Hepatocyte (in vitro differentiated cells): ENCODE data around the gene TMEM74B. TPM values are rescaled to one million over a fixed set of nuclear protein-coding genes. Genes with fewer than 3 reads are reported as not detected.

Experiments used
- DNase-seq: peaks from one replicate; pipeline ENCODE4 v3.0.0-alpha.2; 2016; ENCODE audit warnings: low spot score
- H2AFZ ChIP-seq: fragments of 200-600 bp; sonication (generic); 2 replicates; pipeline ENCODE4 v1.6.0; 2016; ENCODE audit warnings: antibody characterized with exemption, mild to moderate bottlenecking
- H3K27ac ChIP-seq: fragments of 200-600 bp; sonication (generic); 2 replicates; pipeline ENCODE4 v1.5.1; 2016; ENCODE audit warnings: mild to moderate bottlenecking
- H3K27me3 ChIP-seq: fragments of 200-600 bp; sonication (generic); 2 replicates; pipeline ENCODE4 v1.6.1; 2016
- H3K36me3 ChIP-seq: fragments of 200-600 bp; sonication (generic); replicated peaks from 2 replicates; pipeline ENCODE4 v1.5.1; 2016; ENCODE audit warnings: low read depth; ENCODE audit not compliant: insufficient read depth
- H3K4me1 ChIP-seq: fragments of 200-600 bp; sonication (generic); 2 replicates; pipeline ENCODE4 v1.5.1; 2016; ENCODE audit warnings: mild to moderate bottlenecking, moderate library complexity; ENCODE audit not compliant: insufficient read depth
- H3K4me2 ChIP-seq: fragments of 200-600 bp; sonication (generic); 2 replicates; pipeline ENCODE4 v1.6.0; 2016
- H3K4me3 ChIP-seq: fragments of 200-600 bp; sonication (generic); 2 replicates; pipeline ENCODE4 v1.5.1; 2016; ENCODE audit warnings: mild to moderate bottlenecking
- H3K79me2 ChIP-seq: fragments of 200-600 bp; sonication (generic); 2 replicates; pipeline ENCODE4 v1.6.0; 2017; ENCODE audit warnings: mild to moderate bottlenecking
- H3K9me2 ChIP-seq: fragments of 200-600 bp; sonication (generic); replicated peaks from 2 replicates; pipeline ENCODE4 v1.6.0; 2017; ENCODE audit warnings: mild to moderate bottlenecking; ENCODE audit not compliant: insufficient read depth
- H3K9me3 ChIP-seq: fragments of 200-600 bp; sonication (generic); 2 replicates; pipeline ENCODE4 v1.5.1; 2016; ENCODE audit warnings: low read depth, mild to moderate bottlenecking
- H4K20me1 ChIP-seq: fragments of 200-600 bp; sonication (generic); 2 replicates; pipeline ENCODE4 v1.6.0; 2016; ENCODE audit warnings: mild to moderate bottlenecking; ENCODE audit not compliant: insufficient read depth, poor library complexity, severe bottlenecking
- EZH2 ChIP-seq: fragments of 200-600 bp; sonication (generic); IDR thresholded peaks from 2 replicates; pipeline ENCODE4 v1.6.1; 2016; ENCODE audit warnings: antibody characterized with exemption, mild to moderate bottlenecking, borderline replicate concordance
- EZH2phosphoT487 ChIP-seq: fragments of 200-600 bp; sonication (generic); IDR thresholded peaks from one replicate; pipeline ENCODE4 v1.6.1; 2018; ENCODE audit warnings: antibody characterized with exemption, mild to moderate bottlenecking, low read depth, moderate library complexity; ENCODE audit not compliant: unreplicated experiment, severe bottlenecking
- WGBS: methylation state at CpG from one replicate; pipeline ENCODE4 v1.1.6; 2016; ENCODE audit warnings: low lambda C conversion rate; ENCODE audit errors: missing lambda C conversion rate; 5-methylcytosine and 5-hydroxymethylcytosine counted together
- polyA plus RNA-seq: library from polyadenylated mRNA; unstranded; fragments of >200 nt; fragmentation: Nextera tagmentation; extraction: Ambion mirVana; gene quantifications from 2 replicates; pipeline ENCODE4 v1.2.1, GENCODE V29; 2016
- total RNA-seq: library from RNA; depleted of rRNA; stranded (reverse); fragments of >200 nt; gene quantifications from 2 replicates; pipeline ENCODE4 v1.2.3, GENCODE V29; 2014
- TF ChIP-seq, protein P1 (sequence below): fragments of 200-600 bp; sonication (generic); IDR thresholded peaks from 2 replicates; pipeline ENCODE4 v1.5.1; 2016; ENCODE audit warnings: antibody characterized with exemption, mild to moderate bottlenecking; ENCODE audit not compliant: poor library complexity

TMEM74B gene
- total and polyA plus RNA-seq, 2 experiments from 2014 or later = 5.2 to 5.5 TPM

DNA sequence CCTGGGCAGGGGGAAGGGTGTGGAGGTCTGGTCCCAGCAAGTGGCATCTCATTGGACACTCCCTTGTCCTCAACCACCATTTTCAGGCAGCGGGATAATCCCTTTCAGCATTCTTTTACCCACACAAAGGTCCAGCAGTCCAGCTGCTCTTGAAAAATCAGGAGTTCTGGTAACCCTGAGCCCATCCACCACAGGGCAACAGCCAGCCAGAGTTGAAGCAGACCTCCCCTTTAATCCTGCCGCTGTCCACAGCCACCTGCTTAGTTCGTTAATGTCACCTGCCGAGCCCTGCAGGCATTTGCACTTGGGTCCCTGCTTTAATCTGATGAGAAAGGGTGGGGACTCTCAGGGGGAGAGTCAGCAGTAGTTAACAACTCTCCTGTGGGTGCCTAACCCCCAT is 11.1 kb downstream of the TMEM74B start:
- Histone ChIP-seq H3K79me2 (no peaks in the 10 kb centered on the region), H3K4me2 (no peak overlapping the region), H3K4me3 (no peak overlapping the region), H2AFZ (no peak overlapping the region), H3K36me3 (no peaks in the 10 kb centered on the region), H3K9me2 (no peaks in the 10 kb centered on the region), H3K9me3 (no peaks in the 10 kb centered on the region), H4K20me1 (no peaks in the 10 kb centered on the region), H3K4me1 (no peaks in the 10 kb centered on the region), H3K27ac (no peak overlapping the region), H3K27me3 (no peaks in the 10 kb centered on the region)
- DNase-seq = no peak
- WGBS = 69% methylated on average over 4 of the region's 4 CpGs
- TF ChIP-seq, protein P1, sequence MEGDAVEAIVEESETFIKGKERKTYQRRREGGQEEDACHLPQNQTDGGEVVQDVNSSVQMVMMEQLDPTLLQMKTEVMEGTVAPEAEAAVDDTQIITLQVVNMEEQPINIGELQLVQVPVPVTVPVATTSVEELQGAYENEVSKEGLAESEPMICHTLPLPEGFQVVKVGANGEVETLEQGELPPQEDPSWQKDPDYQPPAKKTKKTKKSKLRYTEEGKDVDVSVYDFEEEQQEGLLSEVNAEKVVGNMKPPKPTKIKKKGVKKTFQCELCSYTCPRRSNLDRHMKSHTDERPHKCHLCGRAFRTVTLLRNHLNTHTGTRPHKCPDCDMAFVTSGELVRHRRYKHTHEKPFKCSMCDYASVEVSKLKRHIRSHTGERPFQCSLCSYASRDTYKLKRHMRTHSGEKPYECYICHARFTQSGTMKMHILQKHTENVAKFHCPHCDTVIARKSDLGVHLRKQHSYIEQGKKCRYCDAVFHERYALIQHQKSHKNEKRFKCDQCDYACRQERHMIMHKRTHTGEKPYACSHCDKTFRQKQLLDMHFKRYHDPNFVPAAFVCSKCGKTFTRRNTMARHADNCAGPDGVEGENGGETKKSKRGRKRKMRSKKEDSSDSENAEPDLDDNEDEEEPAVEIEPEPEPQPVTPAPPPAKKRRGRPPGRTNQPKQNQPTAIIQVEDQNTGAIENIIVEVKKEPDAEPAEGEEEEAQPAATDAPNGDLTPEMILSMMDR = no peak
- TF ChIP-seq EZH2phosphoT487 (no peak), EZH2 (no peak)

DNA sequence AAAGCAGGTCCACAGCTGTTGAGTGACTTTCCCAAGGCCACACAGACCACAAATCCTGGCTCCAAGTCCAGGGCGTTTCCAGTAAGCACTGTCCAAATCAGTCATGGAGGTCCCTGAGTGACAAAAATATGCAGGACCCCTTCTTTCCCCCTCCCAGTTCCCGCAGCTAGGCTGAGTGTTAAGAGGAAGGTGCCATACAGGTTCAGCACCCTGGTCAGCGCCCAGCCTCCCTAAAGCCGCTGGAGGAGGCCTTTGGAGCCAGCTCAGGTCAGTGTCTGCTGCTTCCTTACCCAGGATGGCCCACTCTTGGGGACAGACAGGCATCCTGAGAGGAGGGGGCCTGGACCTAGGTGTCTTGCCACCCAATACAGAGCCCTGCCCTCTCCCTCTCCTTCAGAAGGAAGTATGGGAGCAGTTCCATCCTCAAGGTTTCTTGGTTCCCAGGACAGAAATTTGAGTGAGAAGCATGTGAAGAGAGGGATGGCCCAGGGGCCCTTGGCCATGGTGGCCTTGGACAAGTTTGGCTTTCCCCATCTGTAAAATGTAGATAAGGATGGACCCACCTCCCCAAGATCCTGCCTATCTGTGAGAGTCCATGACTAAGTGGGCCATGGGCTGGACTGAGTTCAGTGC is 13.2 kb downstream of the TMEM74B start:
- no peaks in the 10 kb centered on the region for H4K20me1 ChIP-seq
- H3K9me3 ChIP-seq = no peaks in the 10 kb centered on the region
- no peaks in the 10 kb centered on the region for H3K36me3 ChIP-seq
- H3K4me2 ChIP-seq = no peak overlapping the region
- no peak overlapping the region for H3K4me3 ChIP-seq
- no peak overlapping the region for H2AFZ ChIP-seq
- H3K79me2 ChIP-seq = no peaks in the 10 kb centered on the region
- no peaks in the 10 kb centered on the region for H3K4me1 ChIP-seq
- WGBS = 55% methylated on average over 4 of the region's 4 CpGs
- TF ChIP-seq EZH2 (no peak), EZH2phosphoT487 (no peak)
- TF ChIP-seq, protein P1 = no peak
- H3K27ac ChIP-seq = no peak overlapping the region
- no peaks in the 10 kb centered on the region for H3K9me2 ChIP-seq
- DNase-seq = peak; percentile 79
- H3K27me3 ChIP-seq = no peaks in the 10 kb centered on the region

DNA sequence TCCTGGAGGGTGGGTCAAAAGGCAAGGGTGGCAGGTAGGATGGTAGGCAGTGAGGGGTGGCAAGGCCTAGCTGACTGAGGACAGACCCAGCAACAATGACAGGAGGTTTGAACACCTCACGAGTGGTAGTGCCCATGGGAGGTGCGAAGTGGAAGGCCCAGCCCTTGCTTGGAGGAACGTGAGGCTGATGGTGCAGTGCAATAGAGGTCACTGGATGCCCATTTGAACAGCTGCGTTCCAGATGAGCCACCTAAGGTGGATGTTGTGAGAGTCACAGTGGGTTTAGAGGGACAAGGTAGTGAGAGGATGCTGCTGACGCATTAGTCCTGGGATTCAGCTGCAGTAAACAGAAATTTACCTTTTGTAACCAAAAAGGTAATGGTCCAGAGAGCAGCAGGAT is 15.6 kb downstream of the TMEM74B start:
- Histone ChIP-seq H3K4me1 (no peaks in the 10 kb centered on the region), H3K36me3 (no peaks in the 10 kb centered on the region), H2AFZ (no peak overlapping the region), H3K9me2 (no peaks in the 10 kb centered on the region), H3K4me3 (no peak overlapping the region), H3K9me3 (no peaks in the 10 kb centered on the region), H3K79me2 (no peaks in the 10 kb centered on the region), H3K27ac (no peak overlapping the region), H3K4me2 (no peak overlapping the region), H3K27me3 (no peaks in the 10 kb centered on the region), H4K20me1 (no peaks in the 10 kb centered on the region)
- WGBS = 93% methylated on average over 5 of the region's 5 CpGs
- TF ChIP-seq EZH2 = no peak
- TF ChIP-seq, protein P1 = no peak
- no peak for TF ChIP-seq EZH2phosphoT487
- no peak for DNase-seq
